GM20000 (cell line): ENCODE measurements around the gene INPP5A.

ENCODE experiments used
- DNase-seq: peaks from one replicate; pipeline ENCODE4 v3.0.0; 2012; ENCODE audit warnings: low spot score
- CTCF ChIP-seq: IDR thresholded peaks from 2 replicates; pipeline ENCODE4 v1.5.1; 2012; ENCODE audit warnings: mild to moderate bottlenecking, control low read depth; ENCODE audit errors: extremely low read depth, missing control alignments

INPP5A gene

DNA sequence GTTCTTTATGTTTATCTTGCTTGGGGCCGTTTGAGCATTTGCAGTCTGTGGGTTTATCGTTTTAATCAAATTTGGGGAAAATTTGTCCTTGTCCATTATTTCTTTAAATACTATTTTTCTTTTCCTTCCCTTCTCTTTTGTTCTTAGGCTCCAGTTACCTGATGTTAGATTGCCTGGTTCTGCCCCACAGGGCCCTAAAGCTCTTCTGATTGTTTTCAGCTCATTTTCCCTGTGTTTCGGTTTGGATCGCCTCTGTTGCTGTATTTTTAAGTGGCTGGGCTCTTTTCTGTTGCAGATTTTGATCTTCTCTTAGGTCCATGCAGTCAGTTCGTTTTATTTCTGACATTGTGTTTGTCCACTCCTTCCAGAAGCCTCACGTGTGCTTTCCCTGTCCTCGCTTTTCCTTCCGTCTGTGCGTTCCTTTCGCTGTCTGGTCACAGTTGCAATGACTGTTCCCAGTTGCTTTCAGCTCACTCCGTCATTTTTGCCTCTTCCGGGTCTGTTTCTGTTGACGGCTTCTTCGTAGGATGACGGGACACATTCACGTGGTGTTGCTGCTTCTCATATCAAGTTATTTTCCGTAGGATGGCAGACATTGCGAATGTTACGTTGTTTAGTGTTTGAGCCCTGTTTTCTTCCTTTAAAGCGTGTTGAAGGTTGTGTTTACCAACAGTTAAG, 111.4 kb downstream of the INPP5A start:
- no peak for TF ChIP-seq CTCF
- DNase-seq, result no peak

DNA sequence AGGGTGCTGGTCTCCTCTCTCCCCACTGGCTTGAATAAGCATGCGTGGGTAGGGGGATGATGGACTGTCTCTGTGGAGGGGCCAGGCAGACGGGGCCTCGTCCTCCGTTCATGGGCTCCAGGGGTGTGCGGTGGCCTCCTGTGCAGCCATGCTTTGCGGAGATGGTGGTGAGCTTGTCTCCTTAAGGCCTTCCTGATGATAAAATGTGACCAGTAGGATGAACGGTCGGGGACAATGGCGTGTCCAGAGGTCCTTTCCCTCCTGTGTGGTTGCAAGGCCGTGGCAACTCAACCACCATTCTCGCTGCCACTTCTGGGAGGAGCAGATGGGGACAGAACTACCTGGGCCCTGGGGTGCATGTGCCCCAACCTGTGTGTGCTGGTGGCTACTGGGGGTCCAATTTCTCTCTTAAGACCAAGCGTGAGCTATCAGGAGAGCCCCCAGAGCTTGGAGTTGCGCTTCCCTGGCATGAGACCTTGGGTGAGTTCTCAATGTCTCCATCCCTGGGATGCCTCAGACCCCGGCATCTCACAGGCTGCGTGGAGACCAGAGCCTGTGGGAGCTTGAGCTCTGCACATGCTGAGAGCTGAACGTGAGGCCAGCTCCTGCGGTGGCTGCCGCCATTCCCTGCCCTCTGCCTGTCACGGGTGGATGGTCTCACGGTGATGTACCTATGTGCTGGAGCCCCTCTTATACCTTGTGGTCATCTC, 112.2 kb downstream of the INPP5A start:
- no peak for TF ChIP-seq CTCF
- no peak for DNase-seq

DNA sequence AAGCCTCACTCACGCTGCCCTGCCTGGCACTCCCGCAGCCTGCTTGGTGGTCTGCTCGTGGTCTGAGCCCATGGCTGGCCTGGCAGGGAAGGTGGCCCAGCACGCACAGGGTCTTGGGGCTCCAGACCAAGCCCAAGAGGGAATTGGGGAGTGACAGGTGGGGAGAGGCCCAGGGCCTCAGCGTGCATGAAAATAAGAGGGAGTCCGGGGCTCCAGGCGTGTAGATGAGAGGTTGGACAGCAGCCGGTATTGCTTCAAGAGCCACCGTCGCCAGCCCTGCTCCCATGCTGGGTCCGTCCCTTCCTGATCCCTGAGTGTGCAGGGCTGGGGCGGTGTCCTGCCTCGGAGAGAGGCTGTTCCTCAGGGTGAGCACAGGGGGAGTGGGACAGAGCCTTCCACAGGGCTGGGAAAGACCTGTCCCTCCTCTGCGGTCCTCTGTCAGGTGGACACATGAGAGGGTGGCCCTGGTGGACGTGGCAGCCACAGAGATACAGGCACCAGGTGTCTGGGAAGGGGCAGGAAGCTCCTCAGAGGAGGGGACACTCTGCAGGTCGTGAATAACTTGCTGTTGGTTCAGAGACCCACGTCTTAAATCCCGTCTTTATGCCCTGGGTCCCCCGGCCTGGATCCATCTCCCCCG, 113.1 kb downstream of the INPP5A start:
- no peak for DNase-seq

GRCh38 chr10:132651511-132652029, 114.0 kb downstream of the INPP5A start:
- TF ChIP-seq CTCF, result no peak
- DNase-seq, result no peak

More for the DNA sequence above, 113.1 kb downstream of the INPP5A start:
- TF ChIP-seq CTCF, result no peak

GRCh38 chr10:132652446-132652845, 114.9 kb downstream of the INPP5A start:
- no peak for TF ChIP-seq CTCF
- no peak for DNase-seq

DNA sequence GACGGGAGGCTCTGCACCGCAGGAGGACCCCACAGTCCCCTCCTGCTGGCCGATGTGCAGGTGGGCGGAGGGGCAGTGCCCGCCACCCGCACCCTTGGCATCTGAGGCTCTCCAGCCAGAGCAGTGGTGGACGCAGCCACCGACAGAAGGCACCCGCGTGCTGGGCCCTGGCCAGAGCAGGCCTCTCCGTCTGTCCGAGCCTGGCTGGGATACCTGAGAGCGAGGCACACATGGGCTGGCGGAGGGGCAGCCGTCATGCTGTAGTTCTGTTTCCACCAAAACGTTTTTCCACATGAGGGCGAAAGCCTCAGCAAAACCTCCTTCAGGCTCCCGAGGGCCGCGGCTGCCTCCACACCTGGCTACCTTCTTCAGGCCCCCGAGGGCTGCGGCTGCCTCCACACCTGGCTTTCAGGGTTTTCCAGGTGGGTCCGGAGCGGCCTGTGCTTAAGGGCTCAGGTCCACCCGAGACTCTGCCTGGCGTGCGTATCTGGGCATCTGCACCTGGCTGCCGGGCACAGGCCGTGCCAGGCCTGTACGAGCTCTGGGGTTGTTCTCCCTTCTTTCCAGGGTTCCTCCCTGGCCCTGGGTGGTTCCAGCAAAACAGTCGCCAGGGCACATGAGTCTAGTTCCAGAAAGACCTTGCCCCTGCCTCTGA, 115.5 kb downstream of the INPP5A start:
- no peak for DNase-seq
- no peak for TF ChIP-seq CTCF

- no peak for TF ChIP-seq CTCF
- DNase-seq, result no peak
Observed at GRCh38 chr10:132653721-132654120, 116.1 kb downstream of the INPP5A start.
